ENCODE data around the gene GRID2. TPM values are rescaled to one million over a fixed set of nuclear protein-coding genes. Genes with fewer than 3 reads are reported as not detected.

The GRID2 gene
- polyA plus RNA-seq, 1 donor (not counting 4 experiments of a cell fraction or from before 2014, with no cell fraction given): not detected

DNA sequence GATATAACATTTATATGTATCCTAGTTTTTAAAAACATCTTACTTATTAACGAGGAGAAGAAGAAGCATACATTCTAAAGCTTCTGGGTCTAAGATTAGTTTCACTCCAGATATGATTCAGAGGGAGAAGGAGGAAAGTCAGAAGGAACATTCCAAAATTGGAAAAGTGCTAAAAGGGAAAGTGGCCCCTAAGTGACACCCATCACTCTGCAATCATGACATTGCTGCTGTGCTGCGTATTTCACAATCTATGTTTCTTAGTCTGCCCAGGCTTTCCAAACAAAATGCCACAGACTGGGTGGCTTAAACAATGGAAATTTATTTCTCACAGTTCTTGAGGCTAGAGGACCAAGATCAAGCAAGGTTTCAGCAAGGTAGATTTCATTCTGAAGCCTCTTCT lies 1452.3 kb downstream of the GRID2 start:
- Histone ChIP-seq H3K79me2 (ENCODE audit: control insufficient read depth, insufficient read depth, low read length) (no peaks in the 10 kb centered on the region), H3K9me1 (ENCODE audit: control insufficient read depth, extremely low read depth, insufficient read depth, low read length) (no peaks in the 10 kb centered on the region), H3K4me2 (ENCODE audit: control insufficient read depth, extremely low read depth, insufficient read depth, low read depth, low read length) (no peak overlapping the region), H3K27me3 (ENCODE audit: control insufficient read depth, extremely low read depth, insufficient read depth, low read length) (no peaks in the 10 kb centered on the region), H3K27ac (ENCODE audit: control insufficient read depth, insufficient read depth, low read length) (no peak overlapping the region), H2AFZ (ENCODE audit: control insufficient read depth, low read length) (no peak overlapping the region), H3K9me3 (ENCODE audit: control insufficient read depth, low read depth, low read length) (no peaks in the 10 kb centered on the region), H3K4me3 (ENCODE audit: control insufficient read depth in 2 of 3, extremely low read depth in 1 of 3, insufficient read depth in 2 of 3, low read depth in 1 of 3, low read length in 3 of 3) (no peak overlapping the region), H3K4me1 (ENCODE audit: control insufficient read depth, extremely low read depth, insufficient read depth, low read length) (no peaks in the 10 kb centered on the region), H3K36me3 (ENCODE audit: control insufficient read depth in 2 of 2, extremely low read depth in 1 of 2, insufficient read depth in 2 of 2, low read length in 2 of 2) (no peaks in the 10 kb centered on the region), H4K20me1 (ENCODE audit: control insufficient read depth, extremely low read depth, insufficient read depth, low read length) (no peaks in the 10 kb centered on the region), H3K9ac (ENCODE audit: control insufficient read depth, extremely low read depth, insufficient read depth, low read length) (no peak overlapping the region)
- dilution Hi-C loops (cut with MboI; ENCODE audit: extremely low pct_ligation_motif_present, low sequenced_read_pairs): no loop called here
- FAIRE-seq (no peak), DNase-seq (ENCODE audit: low read depth, low spot score) (no peak)
- TF ChIP-seq EZH2 (IDR thresholded peaks at IDR 0.05; ENCODE audit: low read length): no peak
- TF ChIP-seq, protein P1, sequence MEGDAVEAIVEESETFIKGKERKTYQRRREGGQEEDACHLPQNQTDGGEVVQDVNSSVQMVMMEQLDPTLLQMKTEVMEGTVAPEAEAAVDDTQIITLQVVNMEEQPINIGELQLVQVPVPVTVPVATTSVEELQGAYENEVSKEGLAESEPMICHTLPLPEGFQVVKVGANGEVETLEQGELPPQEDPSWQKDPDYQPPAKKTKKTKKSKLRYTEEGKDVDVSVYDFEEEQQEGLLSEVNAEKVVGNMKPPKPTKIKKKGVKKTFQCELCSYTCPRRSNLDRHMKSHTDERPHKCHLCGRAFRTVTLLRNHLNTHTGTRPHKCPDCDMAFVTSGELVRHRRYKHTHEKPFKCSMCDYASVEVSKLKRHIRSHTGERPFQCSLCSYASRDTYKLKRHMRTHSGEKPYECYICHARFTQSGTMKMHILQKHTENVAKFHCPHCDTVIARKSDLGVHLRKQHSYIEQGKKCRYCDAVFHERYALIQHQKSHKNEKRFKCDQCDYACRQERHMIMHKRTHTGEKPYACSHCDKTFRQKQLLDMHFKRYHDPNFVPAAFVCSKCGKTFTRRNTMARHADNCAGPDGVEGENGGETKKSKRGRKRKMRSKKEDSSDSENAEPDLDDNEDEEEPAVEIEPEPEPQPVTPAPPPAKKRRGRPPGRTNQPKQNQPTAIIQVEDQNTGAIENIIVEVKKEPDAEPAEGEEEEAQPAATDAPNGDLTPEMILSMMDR (optimal IDR thresholded peaks at IDR 0.05 in 1 of 3, IDR thresholded peaks at IDR 0.05 in 1 of 3, conservative IDR thresholded peaks at IDR 0.05 in 1 of 3; ENCODE audit: extremely low read depth in 1 of 3, insufficient read depth in 2 of 3, low read length in 3 of 3): no peak

DNA sequence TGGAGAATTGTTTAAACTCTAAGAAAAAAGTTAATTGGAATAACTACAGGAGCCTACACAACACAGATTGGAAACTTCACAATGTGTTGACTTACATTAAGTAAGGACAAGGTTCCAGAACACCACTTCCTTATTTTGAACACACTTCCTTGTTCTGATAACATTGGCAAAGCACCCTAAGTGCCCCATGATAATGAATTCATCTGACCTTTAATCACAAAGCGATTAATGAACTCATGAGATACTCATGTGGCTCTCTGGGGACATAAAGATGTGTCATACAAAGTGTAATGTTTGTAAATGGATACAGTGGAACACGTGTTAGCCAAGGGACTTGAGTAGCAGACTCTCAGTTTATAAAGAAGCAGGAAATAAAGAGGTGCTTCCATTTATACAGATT lies 1455.7 kb downstream of the GRID2 start:
- no peaks in the 10 kb centered on the region for H3K4me1 ChIP-seq (ENCODE audit: control insufficient read depth, extremely low read depth, insufficient read depth, low read length)
- H4K20me1 ChIP-seq (ENCODE audit: control insufficient read depth, extremely low read depth, insufficient read depth, low read length): no peaks in the 10 kb centered on the region
- H3K4me3 ChIP-seq (ENCODE audit: control insufficient read depth in 2 of 3, extremely low read depth in 1 of 3, insufficient read depth in 2 of 3, low read depth in 1 of 3, low read length in 3 of 3): no peak overlapping the region
- H3K79me2 ChIP-seq (ENCODE audit: control insufficient read depth, insufficient read depth, low read length): no peaks in the 10 kb centered on the region
- no peak overlapping the region for H3K4me2 ChIP-seq (ENCODE audit: control insufficient read depth, extremely low read depth, insufficient read depth, low read depth, low read length)
- no peaks in the 10 kb centered on the region for H3K9me3 ChIP-seq (ENCODE audit: control insufficient read depth, low read depth, low read length)
- H3K27me3 ChIP-seq (ENCODE audit: control insufficient read depth, extremely low read depth, insufficient read depth, low read length): no peaks in the 10 kb centered on the region
- no peak for FAIRE-seq
- H2AFZ ChIP-seq (ENCODE audit: control insufficient read depth, low read length): no peak overlapping the region
- H3K9me1 ChIP-seq (ENCODE audit: control insufficient read depth, extremely low read depth, insufficient read depth, low read length): no peaks in the 10 kb centered on the region
- TF ChIP-seq EZH2 (IDR thresholded peaks at IDR 0.05; ENCODE audit: low read length): no peak
- TF ChIP-seq, protein P1 (optimal IDR thresholded peaks at IDR 0.05 in 1 of 3, IDR thresholded peaks at IDR 0.05 in 1 of 3, conservative IDR thresholded peaks at IDR 0.05 in 1 of 3; ENCODE audit: extremely low read depth in 1 of 3, insufficient read depth in 2 of 3, low read length in 3 of 3): no peak
- no peak for DNase-seq (ENCODE audit: low read depth, low spot score)
- dilution Hi-C loops (cut with MboI; ENCODE audit: extremely low pct_ligation_motif_present, low sequenced_read_pairs): no loop called here
- H3K36me3 ChIP-seq (ENCODE audit: control insufficient read depth in 2 of 2, extremely low read depth in 1 of 2, insufficient read depth in 2 of 2, low read length in 2 of 2): no peaks in the 10 kb centered on the region
- H3K9ac ChIP-seq (ENCODE audit: control insufficient read depth, extremely low read depth, insufficient read depth, low read length): no peak overlapping the region
- no peak overlapping the region for H3K27ac ChIP-seq (ENCODE audit: control insufficient read depth, insufficient read depth, low read length)
